ENCODE results near the gene COG5.

Gene COG5

DNA sequence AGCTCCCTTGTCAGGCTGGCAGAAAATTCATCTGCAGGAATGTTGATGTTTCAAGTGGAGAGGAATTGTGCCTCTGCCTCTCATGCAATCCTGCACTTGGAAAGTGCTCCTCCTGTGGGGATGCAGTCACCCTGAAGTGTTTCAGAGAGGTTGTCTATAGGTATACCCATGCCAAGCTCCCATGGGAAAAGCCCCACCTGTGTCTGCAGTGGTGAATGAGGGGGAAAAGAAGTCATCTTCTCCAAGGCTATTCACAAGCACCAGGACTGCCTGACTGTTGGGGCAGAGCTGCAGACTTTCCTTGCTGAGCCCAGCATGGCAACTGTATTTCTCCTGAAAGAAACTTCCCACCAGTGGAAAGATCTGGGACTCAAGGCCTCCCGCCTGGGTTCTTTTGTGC, 58.4 kb downstream of the COG5 start:
- DNase-seq, result no peak

DNA sequence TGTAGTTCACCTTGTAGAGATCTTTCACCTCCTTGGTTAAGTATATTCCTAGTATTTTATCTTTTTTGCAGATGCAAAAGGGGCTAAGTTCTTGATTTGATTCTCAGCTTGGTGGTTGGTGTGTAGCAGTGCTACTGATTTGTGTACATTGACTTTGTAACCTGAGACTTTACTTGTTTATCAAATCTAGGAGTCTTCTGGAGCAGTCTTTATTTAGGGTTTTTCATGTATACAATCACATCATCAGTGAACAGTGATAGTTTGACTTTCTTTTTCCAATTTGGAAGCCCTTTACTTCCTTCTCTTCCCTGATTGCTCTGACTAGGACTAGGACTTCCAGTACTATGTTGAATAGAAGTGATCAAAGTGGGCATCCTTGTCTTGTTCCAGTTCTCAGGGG, 60.0 kb downstream of the COG5 start:
- DNase-seq, result no peak

DNA sequence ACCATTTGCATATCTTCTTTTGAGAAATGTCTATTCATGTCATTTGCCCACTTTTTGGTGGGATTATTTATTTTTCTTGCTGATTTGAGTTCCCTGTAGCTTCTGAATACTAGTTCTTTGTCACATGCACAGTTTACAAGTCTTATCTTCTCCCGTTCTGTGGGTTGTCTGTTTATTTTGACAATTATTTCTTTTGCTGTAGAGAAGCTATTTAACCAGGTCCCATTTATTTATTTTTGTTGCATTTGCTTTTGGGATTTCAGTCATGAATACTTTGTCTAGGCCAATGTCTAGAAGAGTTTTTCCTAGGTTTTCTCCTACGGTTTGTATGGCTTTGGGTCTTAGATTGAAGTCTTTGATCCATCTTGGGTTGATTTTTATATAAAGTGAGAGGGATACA, 60.9 kb downstream of the COG5 start:
- no peak for DNase-seq

DNA sequence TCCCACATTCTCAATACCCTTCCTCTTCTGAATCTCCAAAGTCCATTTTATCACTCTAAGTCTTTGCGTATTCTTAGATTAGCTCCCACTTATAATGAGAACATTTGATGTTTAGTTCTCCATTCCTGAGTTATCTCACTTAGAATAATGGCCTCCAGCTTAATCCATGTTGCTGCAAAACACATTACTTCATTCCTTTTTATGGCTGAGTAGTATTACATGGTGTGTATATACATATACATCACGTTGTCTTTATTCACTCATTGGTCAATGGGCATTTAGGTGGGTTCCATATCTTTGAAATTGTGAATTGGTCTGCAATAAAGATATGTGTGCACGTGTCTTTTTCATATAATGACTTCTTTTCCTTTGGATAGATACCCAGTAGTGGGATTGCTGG, 61.6 kb downstream of the COG5 start:
- DNase-seq, result no peak

DNA sequence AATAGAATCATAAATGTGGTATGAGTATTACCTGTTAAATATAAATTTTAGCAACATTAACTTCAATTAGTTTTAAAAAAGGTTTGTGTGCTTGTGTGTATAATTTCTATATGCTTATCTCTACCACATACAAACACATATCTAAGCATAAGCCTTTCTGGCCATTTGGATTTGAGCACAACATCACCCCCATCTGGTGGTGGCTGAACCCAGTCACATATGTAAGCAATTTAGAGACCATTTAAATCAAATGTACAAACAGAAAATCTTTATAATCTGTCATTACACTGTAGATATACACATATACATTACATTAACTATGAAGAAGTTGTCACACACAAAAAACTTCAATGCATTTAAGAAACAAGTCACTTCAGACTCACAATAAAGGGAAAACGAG, 62.1 kb downstream of the COG5 start:
- DNase-seq, result peak in 1 of 2 donors; percentile 9

DNA sequence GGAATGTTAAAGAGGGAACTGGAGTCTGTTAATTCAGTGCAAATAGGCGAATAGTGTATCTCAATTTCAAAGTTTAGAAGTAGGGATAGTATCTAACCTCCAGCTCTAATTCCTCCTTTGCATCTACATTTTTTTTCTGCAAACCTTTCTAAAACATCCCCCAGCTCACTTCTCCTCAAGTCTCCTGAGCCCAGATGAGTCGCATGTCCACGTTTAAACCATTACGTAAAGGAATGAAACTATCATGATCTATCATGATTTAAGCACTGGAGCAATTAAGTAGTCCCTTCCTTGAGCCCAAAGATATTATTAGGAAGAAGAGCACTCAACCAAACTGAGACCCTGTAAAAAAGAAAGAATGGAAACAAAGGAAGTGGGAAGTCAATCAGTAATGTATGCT, 64.0 kb downstream of the COG5 start:
- no peak for DNase-seq

DNA sequence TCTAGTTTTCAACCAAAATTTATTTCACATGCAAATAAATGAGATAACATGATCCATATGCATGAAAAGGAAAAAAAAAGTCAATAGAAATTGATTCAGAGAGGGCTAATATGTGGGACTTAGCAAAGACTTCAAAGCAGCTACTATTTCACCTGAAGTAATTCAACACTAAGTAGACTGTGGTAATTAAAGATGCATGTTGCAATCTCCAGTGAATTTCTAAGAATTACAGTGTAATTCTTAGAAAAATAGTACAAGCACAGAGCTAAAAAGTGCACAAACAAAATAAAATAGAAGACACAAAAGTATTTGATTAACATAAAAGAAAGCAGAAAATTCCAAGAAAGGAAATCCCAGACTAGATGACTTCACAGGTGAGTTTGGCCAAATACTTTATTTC, 68.2 kb downstream of the COG5 start:
- DNase-seq, result no peak

DNA sequence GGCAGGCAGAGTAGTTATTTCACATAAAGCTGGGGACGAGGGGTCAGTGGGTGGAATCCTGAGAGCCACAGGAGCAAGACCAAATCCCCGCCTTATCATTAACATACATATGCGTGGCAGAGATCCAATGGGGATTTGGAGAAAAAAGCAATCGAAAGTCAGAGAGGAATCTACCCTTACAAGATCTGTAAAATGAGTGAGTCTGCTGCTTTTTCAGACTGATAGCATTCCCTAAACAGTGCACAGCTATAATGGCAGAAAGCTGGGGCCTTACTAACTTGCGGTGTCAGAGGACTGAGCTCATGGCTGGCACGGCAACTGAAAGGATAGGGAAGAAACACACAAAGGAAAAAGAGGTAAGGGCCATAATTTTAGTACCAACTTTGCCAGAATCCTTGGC, 68.8 kb downstream of the COG5 start:
- DNase-seq, result no peak

DNA sequence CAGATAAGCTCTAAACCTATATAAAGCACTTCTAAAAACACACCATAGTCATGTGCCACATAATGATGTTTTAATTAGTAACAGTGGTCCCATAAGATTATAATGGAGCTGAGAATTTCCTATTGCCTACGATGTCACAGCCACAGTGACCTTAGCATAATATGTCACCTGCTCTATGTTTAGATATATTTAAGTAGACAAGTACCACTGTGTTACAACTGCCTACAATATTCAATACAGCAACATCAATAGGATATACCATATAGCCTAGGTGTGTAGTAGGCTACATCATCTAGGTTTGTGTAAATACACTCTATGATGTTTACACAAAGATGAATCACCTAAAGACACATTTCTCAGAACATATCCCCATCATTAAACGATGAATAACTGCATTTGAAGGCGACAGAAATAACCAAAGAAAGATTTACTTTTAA, 69.4 kb downstream of the COG5 start:
- no peak for DNase-seq

DNA sequence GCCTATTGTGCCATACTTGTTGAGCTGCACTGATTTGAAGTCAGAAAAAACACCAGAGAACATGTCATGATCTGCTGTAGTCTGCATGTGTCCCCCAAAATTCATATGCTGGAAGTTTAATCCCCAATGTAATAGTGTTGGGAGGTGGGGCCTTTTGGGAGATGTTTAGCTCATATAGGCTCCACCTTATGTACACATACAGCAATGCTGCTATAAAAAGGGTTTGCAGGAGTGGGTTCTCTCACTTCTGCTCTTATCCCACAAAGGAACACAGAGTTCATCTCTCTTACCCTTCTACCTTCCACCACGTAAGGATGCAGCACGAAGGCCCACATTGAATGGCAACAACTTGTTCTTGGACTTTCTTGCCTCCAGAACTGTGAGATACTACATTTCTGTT, 70.8 kb downstream of the COG5 start:
- DNase-seq, result no peak

DNA sequence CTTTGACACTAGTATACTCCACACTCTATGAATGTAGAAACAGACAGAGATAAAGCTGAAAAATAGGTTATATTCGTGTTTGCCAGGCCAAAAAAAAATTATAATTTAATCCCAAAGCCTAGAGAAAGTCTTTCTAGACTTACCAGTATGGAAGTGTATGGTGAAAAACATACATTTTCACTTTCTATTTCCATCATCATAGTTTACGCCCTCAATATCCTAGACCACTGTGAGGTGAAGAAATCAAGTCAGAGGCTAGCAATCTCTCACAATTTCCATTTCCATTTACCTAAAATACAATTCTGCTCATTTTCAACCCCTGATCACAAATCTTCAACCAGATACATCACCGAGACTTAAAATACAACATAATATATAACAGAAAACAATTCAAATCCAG, 77.7 kb downstream of the COG5 start:
- no peak for DNase-seq

DNA sequence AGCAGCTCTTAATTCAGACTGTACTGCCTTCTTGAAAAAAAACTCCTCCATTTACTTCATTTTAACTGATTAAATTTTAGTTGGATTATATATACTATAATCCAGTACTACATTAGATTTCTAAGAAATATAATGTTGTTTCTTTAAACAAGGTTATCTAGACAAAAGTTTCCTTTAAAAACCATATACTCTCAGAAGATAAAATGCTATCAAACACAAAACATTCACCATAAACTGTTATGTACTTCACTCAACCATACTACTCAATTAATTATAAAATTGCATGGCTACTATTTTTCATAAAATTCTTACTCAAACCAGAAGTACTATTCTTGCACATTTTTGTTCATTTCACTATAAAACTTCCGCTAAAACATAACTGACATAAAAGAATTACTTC, 81.1 kb downstream of the COG5 start:
- DNase-seq, result no peak

DNA sequence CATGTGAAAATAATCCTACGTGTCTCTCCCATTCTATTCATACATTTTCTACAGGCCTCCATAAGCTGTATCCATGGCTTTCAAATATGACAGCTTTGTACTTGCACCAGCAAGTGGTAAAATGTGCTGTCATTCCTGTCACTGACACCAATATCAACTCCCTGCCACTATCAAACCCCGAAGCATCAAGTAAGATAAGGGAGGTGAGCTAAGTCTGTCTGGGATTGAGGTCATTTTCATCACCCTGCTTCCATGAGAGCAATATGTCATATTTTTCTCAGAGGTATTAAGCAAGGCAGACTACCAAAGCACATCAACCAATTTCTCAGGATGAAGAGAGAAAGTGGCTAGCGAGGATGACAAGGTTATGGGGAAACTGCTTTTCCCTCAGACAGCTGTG, 82.8 kb downstream of the COG5 start:
- no peak for DNase-seq

DNA sequence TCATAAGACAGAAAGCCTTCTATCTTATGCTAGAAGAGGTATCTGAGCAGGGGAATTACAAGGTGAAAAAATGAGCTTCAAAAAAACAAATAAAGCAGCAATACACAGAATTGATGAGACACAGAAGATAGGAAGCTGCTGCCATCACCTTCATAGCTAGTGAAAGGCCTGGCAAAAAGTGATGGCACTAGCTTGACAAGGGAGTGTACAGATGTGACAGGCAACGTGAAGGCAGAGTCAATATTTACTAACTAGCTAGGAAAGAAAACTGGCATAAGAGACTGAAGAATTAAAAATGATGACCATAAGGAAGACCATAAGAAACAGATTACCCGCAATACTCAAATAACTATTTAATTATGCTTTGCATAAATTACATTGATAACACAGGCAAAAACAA, 84.4 kb downstream of the COG5 start:
- no peak for DNase-seq

DNA sequence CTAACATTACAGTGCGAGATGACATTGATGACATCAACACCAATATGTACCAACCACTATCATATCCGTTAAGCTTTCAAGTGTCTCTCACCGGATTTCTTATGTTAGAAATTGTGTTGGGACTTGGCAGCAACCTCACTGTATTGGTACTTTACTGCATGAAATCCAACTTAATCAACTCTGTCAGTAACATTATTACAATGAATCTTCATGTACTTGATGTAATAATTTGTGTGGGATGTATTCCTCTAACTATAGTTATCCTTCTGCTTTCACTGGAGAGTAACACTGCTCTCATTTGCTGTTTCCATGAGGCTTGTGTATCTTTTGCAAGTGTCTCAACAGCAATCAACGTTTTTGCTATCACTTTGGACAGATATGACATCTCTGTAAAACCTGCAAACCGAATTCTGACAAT, 89.6 kb downstream of the COG5 start:
- DNase-seq, result no peak

DNA sequence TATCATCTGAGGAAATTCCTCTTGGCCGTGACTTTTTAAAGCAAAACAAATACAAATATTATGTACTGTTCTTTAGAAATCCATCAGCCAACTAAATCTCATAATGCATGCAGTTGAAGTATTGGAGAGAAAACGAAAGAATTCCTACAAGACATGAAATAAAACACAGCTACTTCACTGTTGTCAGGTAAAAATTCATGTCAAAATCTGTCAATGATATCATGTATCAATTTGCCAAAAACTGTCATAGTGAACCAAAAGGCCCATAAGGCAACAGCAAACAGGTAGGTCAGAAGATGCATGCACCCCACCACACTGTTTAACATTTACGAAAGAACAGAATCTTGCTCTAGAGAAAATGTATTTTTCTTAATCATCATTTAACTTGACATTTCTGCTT, 91.6 kb downstream of the COG5 start:
- no peak for DNase-seq

DNA sequence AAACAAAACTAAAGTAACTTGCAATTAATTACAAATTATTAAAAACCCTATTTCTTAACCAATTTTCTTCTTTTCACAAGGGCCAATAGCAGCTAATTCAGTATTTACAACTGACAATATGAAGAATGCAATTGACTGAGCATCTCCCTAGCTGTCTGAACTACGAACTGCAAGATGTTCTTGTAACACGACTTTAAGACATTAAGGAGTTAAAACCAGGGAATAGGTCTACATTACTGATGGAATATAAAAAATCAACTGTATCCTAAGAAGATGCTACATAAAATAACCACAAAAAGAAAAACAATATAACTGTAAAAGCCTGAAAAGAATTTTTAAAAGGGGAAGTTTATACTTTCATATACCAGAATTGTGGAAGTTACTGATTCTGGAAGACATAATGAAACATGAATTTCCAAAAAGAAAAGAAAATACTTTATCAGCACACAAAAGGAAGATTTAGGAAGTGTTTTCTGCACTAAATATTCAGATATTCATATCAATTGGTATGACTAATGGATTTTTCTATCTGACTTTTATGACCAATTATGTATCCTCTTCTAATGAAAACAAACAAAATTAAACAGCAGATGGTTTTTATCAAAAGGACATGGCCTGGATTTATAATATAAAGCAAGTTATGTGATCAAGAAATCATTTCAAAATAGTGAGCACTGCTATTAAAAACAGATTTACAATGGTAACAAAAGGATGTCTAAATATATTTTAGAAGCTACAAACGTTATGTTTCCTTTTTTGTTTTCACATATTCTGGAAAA, 92.2 kb downstream of the COG5 start:
- peak in 1 of 2 donors; percentile 27 for DNase-seq

DNA sequence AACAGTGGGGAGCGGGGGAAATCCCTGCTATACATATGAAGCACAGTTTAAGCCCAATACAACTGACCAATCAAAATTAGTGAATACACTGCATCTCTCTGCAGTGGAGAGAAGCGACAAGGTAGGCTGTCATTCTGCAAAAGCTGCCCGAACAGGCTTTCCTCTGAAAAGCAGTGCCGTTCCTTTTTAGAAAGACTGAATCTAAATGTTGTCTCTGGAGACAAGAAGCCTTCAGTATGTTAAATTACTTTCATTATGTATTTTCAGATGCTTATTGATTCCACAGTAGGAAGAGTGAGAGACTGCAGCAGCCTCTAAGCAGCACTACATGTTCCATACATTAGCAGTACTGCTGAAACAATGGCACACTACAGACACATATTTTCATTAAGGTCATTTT, 93.8 kb downstream of the COG5 start, which contains the start of gene GPR22:
TSS of gene GPR22 (plus strand) at position 129 of the 400 bp plus-strand sequence. CDS start 4,004 bp downstream, outside the sequence.
- DNase-seq, result no peak

DNA sequence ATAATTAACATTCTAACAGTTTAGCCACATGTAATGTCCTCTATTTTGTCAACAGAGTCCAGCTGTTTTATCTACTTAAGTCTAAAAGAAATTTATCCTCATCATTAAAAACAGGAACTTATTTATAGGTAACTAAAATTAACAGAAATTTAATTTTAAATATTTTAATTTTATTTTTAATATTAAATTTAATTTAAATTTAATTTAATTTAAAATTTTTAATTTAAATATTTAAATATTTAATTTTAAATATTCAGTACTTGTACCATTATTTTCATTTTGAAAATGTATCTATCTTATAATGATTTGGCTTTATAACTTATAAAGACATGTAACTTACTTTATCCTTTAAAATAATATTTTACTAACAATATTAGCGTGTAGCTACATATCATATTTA, 94.9 kb downstream of the COG5 start:
- no peak for DNase-seq

DNA sequence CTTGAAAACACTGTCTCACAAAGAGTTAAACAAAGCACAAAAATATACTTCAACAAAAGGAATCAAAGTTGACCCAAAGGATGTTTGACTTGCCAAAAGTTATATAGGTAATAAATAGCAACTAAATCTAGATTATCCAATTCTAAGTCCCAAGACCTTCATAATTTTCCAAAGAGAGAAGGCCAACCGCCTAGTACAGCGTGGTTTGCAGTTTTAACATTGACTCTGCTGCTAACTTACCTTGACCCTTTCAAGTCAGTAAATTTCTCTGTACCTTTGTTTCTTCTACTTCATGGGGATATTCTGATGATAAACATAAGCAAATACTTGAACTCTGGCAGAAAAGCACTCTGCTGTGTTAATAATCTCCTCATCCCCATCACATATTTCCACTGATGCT, 95.7 kb downstream of the COG5 start:
- no peak for DNase-seq

DNA sequence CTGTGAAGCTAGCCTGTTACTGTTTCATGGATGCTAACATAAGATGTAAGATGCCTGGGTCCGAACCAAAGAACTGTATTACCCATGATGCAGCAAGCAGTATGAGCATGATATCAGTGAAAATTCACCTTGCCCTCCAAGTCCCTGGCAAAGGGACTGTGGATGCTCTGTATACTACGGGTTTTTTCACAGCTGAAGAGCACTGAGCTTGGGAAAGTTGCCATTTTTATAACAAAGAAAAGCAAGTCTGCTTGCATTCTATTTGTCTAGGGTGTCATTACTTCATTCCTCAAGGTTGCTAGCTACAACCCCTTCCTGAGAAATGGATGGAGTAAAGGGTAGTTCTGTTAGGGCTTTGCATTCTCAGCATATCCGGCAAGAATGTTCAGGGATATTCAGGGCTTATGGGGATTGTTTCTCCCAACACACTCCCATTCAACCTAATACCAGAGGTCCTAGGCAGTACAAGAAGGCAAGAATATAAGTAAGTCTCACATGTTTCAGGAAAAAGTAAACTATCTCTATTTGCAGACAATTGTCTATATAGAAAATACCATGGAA, 99.0 kb downstream of the COG5 start:
- no peak for DNase-seq

DNA sequence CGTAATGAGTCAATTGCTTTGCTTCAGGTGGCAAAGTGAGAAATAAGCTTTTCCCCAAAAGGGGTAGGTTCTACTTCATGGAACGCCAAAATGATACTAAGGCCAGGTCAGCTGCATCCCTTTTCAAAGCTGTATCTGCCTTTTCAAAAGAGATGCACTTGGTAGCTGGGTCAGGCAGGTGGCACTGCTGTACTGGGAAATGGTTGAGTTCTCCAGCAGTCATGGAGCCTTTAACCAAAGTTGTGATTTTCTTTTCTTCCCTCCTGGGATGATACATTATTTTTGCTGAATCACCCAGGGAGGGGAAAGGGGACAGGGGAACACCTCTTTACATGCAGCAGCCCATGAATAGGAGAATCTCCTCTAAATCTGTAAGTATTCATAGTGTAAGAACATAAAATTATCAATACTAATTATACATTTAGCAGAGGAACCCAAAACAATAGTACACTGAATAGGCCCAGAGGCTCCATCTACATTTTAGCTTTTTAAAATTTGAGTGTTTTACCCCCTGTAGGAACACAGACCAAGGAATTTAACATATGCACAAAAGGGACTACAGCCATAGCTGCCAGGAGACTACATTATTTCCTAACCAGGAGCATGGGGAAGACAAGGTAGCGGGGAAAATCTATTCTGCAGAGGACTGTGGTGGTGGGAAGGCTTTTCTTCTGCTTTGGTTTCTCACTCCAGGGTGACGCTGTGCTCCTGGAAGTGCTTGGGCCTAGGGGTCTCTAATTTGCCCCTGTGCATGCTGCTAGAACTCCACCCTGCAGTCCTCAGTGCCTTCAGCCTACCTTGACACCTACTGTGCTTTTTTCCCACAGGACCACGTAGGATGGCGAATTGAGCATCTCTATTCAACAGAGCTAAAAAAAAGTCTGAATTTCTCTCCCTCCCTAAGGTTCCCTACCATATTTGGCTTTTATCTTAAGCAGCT, 100.3 kb downstream of the COG5 start:
- peak; percentile 17 to 65 for DNase-seq

DNA sequence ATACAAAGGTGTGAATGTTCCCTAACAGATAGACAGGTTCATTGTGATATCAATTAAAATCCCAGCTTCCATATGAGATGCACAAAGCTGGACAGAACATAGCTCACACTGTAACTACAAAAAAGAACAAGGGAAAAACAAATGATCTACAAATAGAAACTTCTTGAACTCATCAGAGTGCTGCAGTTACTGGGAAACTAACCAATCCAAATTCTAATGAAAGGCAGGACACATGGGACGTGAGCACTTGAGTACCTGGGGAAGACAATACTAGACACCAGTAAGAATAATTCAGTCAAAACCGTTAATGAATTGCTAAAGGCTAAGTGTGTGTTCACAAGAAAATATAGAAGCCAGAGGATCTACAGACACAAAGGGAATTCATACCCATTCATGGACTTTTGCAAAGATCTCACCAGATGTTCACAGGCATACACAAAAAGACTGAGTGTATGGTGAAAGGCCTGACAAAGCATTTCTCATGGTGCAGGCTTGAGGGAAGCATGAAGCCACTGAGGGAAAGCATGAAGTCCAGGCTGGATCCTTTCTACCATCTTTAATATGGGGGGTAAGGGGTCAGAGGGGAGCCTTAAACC, 101.7 kb downstream of the COG5 start:
- DNase-seq, result no peak

Measured in hippocampal formation (tissue), 2 donors.